HepG2 (cell line): ENCODE data around the gene SLC2A4. TPM values are rescaled to one million over a fixed set of nuclear protein-coding genes. Genes with fewer than 3 reads are reported as not detected.

ENCODE experiments used
- ETS1 ChIP-seq: sonication (generic); formaldehyde crosslinking; IDR thresholded peaks from 2 replicates; pipeline ENCODE4 v1.4.0; 2020; ENCODE audit warnings: missing genetic modification reagents
- HCFC1 ChIP-seq: fragments of 150-350 bp; IDR thresholded peaks from 2 replicates; pipeline ENCODE4 v1.6.1; 2014; ENCODE audit warnings: low read depth, low read length
- NFIC ChIP-seq: IDR thresholded peaks from 2 replicates; pipeline ENCODE4 v1.6.1; 2012; ENCODE audit warnings: mild to moderate bottlenecking, low read length, inconsistent platforms
- SALL1 ChIP-seq: sonication (generic); formaldehyde crosslinking; IDR thresholded peaks from 2 replicates; pipeline ENCODE4 v1.8.0; 2022; ENCODE audit warnings: mild to moderate bottlenecking, missing genetic modification reagents
- THYN1 ChIP-seq: sonication (generic); formaldehyde crosslinking; IDR thresholded peaks from 2 replicates; pipeline ENCODE4 v1.8.1; 2023; ENCODE audit warnings: low read depth, mild to moderate bottlenecking, moderate library complexity, missing genetic modification reagents, borderline replicate concordance
- ZBTB4 ChIP-seq: sonication (generic); formaldehyde crosslinking; IDR thresholded peaks from 2 replicates; pipeline ENCODE4 v1.4.0; 2020; ENCODE audit warnings: missing genetic modification reagents, mild to moderate bottlenecking, borderline replicate concordance
- ZNF275 ChIP-seq: sonication (generic); formaldehyde crosslinking; IDR thresholded peaks from 2 replicates; pipeline ENCODE4 v1.8.0; 2022; ENCODE audit warnings: missing genetic modification reagents, mild to moderate bottlenecking, inconsistent platforms, borderline replicate concordance
- ZNF607 ChIP-seq: sonication (generic); formaldehyde crosslinking; IDR thresholded peaks from 2 replicates; pipeline ENCODE4 v1.5.1; 2020; ENCODE audit warnings: missing genetic modification reagents, mild to moderate bottlenecking, borderline replicate concordance
- ZNF614 ChIP-seq: IDR thresholded peaks from 2 replicates; pipeline ENCODE4 v1.6.1; 2018; ENCODE audit warnings: missing biosample characterization, missing genetic modification reagents, inconsistent platforms, borderline replicate concordance
- ZNF674 ChIP-seq: sonication (generic); formaldehyde crosslinking; IDR thresholded peaks from 2 replicates; pipeline ENCODE4 v1.5.0; 2020; ENCODE audit warnings: low read depth, mild to moderate bottlenecking, missing genetic modification reagents
- ZZZ3 ChIP-seq: sonication (generic); formaldehyde crosslinking; IDR thresholded peaks from 2 replicates; pipeline ENCODE4 v1.4.0; 2020; ENCODE audit warnings: missing genetic modification reagents, mild to moderate bottlenecking, borderline replicate concordance
- polyA plus RNA-seq, 8 experiments: library from polyadenylated mRNA; depleted of rRNA in 3 of 8; stranded (reverse) in 7 of 8; unstranded in 1 of 8; fragments of >200 nt; fragmentation: Illumina TruSeq in 4 of 8; extraction: Trizol in 4 of 8; gene quantifications; 2 replicates each; pipeline versions ENCODE4 v1.2.1 to v1.2.3, GENCODE V29; 2011 to 2016; ENCODE audit warnings: low read depth in 4 of 8, missing spikeins in 1 of 8, mixed read lengths in 1 of 8; ENCODE audit not compliant: insufficient read depth in 1 of 8
- total RNA-seq, 5 experiments: library from RNA; depleted of rRNA; stranded (reverse); fragments of >200 nt; fragmentation: Illumina TruSeq; extraction: Trizol; gene quantifications; 2 replicates each; pipeline ENCODE4 v1.2.3, GENCODE V29; 2016; ENCODE audit warnings: low read depth in 1 of 5
- TF ChIP-seq, protein P1 (sequence below): sonication (generic); formaldehyde crosslinking; IDR thresholded peaks from 2 replicates; pipeline ENCODE4 v1.5.0; 2020; ENCODE audit warnings: missing genetic modification reagents
- TF ChIP-seq, protein P2 (sequence below): sonication (generic); formaldehyde crosslinking; IDR thresholded peaks from 2 replicates; pipeline ENCODE4 v1.8.1; 2023; ENCODE audit warnings: missing genetic modification reagents, inconsistent platforms, borderline replicate concordance
- TF ChIP-seq, protein P3 (sequence below), 2 experiments: sonication (generic) in 1 of 2; formaldehyde crosslinking in 1 of 2; IDR thresholded peaks; 2 replicates each; pipeline versions ENCODE4 v1.4.0 to v1.6.1; 2016 to 2020; ENCODE audit warnings: borderline replicate concordance in 1 of 2, low read depth in 1 of 2, mild to moderate bottlenecking in 1 of 2, missing genetic modification reagents in 1 of 2

SLC2A4 gene
- total and polyA plus RNA-seq, 2 of the 13 experiments (the other 11 are each of a cell fraction or from before 2014, with no cell fraction given): 4.9 to 5.8 TPM

GRCh38 chr17:7314719-7315569 lies 33.4 kb downstream of the SLC2A4 start, which contains the start of gene GPS2 (continued):
- TF ChIP-seq ETS1 (CRISPR knock-in tag) (no peak), ZNF674 (no peak), ZBTB4 (CRISPR knock-in tag) (0 out of 2 replicates have a peak, but pooled peaks have one; percentile 65), ZNF275 (CRISPR knock-in tag) (no peak), THYN1 (CRISPR knock-in tag) (peak; percentile 37; the same call in 1 of the 2 replicates), ZZZ3 (peak; percentile 56; the same call in 1 of the 2 replicates), ZNF607 (CRISPR knock-in tag) (peak; percentile 62; the same call in 1 of the 2 replicates), NFIC (no peak), HCFC1 (peak; percentile 69), ZNF614 (CRISPR knock-in tag) (peak; percentile 43; the same call in 1 of the 2 replicates), SALL1 (peak; percentile 81)
- TF ChIP-seq, protein P1, sequence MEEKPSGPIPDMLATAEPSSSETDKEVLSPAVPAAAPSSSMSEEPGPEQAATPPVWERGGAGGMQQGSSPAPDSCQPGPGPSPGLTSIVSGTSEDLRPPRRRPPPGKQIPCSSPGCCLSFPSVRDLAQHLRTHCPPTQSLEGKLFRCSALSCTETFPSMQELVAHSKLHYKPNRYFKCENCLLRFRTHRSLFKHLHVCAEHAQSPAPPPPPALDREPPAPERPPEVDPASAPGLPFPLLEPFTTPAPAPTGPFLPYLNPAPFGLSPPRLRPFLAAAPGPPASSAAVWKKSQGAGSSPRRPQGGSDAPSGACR (CRISPR knock-in tag): no peak
- TF ChIP-seq, protein P2, sequence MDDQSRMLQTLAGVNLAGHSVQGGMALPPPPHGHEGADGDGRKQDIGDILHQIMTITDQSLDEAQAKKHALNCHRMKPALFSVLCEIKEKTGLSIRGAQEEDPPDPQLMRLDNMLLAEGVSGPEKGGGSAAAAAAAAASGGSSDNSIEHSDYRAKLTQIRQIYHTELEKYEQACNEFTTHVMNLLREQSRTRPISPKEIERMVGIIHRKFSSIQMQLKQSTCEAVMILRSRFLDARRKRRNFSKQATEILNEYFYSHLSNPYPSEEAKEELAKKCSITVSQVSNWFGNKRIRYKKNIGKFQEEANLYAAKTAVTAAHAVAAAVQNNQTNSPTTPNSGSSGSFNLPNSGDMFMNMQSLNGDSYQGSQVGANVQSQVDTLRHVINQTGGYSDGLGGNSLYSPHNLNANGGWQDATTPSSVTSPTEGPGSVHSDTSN (CRISPR knock-in tag): peak; percentile 61; the same call in 1 of the 2 replicates
- TF ChIP-seq, protein P3, sequence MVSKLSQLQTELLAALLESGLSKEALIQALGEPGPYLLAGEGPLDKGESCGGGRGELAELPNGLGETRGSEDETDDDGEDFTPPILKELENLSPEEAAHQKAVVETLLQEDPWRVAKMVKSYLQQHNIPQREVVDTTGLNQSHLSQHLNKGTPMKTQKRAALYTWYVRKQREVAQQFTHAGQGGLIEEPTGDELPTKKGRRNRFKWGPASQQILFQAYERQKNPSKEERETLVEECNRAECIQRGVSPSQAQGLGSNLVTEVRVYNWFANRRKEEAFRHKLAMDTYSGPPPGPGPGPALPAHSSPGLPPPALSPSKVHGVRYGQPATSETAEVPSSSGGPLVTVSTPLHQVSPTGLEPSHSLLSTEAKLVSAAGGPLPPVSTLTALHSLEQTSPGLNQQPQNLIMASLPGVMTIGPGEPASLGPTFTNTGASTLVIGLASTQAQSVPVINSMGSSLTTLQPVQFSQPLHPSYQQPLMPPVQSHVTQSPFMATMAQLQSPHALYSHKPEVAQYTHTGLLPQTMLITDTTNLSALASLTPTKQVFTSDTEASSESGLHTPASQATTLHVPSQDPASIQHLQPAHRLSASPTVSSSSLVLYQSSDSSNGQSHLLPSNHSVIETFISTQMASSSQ (IDR thresholded peaks at IDR 0.05; ENCODE audit: low read depth): no peak; the same call in 1 of the 2 replicates
- TF ChIP-seq, protein P3 (CRISPR knock-in tag; IDR thresholded peaks at IDR 0.05; ENCODE audit: borderline replicate concordance): no peak; the same call in 1 of the 2 replicates
